Measurements from ENCODE around the gene RYK.

- TF ChIP-seq CTCF (IDR thresholded peaks at IDR 0.05), result no peak
- TF ChIP-seq POLR2A (IDR thresholded peaks at IDR 0.05), result no peak
Measured at GRCh38 chr3:134155446-134155845, 95.2 kb downstream of the RYK start.

Measured in testis (tissue), 2 donors.